B cell (primary cell): ENCODE results near the gene GGT6.

Source experiments
- EZH2 ChIP-seq: IDR thresholded peaks from 2 replicates; pipeline ENCODE4 v1.6.1; 2012; ENCODE audit warnings: borderline replicate concordance, low read depth, mild to moderate bottlenecking, moderate library complexity, low read length; ENCODE audit not compliant: insufficient read depth, poor library complexity, severe bottlenecking
- TF ChIP-seq, protein P1 (sequence below): fragments of 200-600 bp; IDR thresholded peaks from one replicate; pipeline ENCODE4 v1.8.0; 2022; ENCODE audit warnings: antibody characterized with exemption, mild to moderate bottlenecking

- TF ChIP-seq, protein P1, sequence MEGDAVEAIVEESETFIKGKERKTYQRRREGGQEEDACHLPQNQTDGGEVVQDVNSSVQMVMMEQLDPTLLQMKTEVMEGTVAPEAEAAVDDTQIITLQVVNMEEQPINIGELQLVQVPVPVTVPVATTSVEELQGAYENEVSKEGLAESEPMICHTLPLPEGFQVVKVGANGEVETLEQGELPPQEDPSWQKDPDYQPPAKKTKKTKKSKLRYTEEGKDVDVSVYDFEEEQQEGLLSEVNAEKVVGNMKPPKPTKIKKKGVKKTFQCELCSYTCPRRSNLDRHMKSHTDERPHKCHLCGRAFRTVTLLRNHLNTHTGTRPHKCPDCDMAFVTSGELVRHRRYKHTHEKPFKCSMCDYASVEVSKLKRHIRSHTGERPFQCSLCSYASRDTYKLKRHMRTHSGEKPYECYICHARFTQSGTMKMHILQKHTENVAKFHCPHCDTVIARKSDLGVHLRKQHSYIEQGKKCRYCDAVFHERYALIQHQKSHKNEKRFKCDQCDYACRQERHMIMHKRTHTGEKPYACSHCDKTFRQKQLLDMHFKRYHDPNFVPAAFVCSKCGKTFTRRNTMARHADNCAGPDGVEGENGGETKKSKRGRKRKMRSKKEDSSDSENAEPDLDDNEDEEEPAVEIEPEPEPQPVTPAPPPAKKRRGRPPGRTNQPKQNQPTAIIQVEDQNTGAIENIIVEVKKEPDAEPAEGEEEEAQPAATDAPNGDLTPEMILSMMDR, result no peak
- TF ChIP-seq EZH2, result no peak
These were observed 28.7 kb upstream of the GGT6 start for GRCh38 chr17:4588898-4589625.
